Measurements from ENCODE around the gene GPC5.
"Not testable (repeated sequence)": the region's sequence is repeated elsewhere in the genome, so short reads cannot be mapped to it uniquely, and the experiment has no call there.

Gene GPC5

GRCh38 chr13:92429231-92429630, 1030.8 kb downstream of the GPC5 start:
- Mint-ChIP-seq H3K36me3 (no peaks in the 10 kb centered on the region), H3K9me3 (peaks cover 9% of the 10 kb centered on the region), H3K27me3 (no peaks in the 10 kb centered on the region), H3K4me1 (no peaks in the 10 kb centered on the region), H3K27ac (no peak overlapping the region), H3K4me3 (no peak overlapping the region)
- ATAC-seq: no peak

- Mint-ChIP-seq H3K9me3 (peaks cover 11% of the 10 kb centered on the region), H3K36me3 (no peaks in the 10 kb centered on the region), H3K27ac (no peak overlapping the region), H3K4me3 (no peak overlapping the region), H3K27me3 (no peaks in the 10 kb centered on the region), H3K4me1 (no peaks in the 10 kb centered on the region)
- ATAC-seq: no peak
Measured at GRCh38 chr13:92433386-92433785, 1035.0 kb downstream of the GPC5 start.

GRCh38 chr13:92433963-92434362, 1035.5 kb downstream of the GPC5 start:
- peaks cover 13% of the 10 kb centered on the region for H3K9me3 Mint-ChIP-seq
- no peaks in the 10 kb centered on the region for H3K27me3 Mint-ChIP-seq
- no peak overlapping the region for H3K27ac Mint-ChIP-seq
- no peak for ATAC-seq
- no peaks in the 10 kb centered on the region for H3K36me3 Mint-ChIP-seq
- H3K4me1 Mint-ChIP-seq: no peaks in the 10 kb centered on the region
- H3K4me3 Mint-ChIP-seq: no peak overlapping the region

GRCh38 chr13:92436924-92437323, 1038.5 kb downstream of the GPC5 start:
- peaks cover 10% of the 10 kb centered on the region for H3K9me3 Mint-ChIP-seq
- H3K36me3 Mint-ChIP-seq: no peaks in the 10 kb centered on the region
- H3K4me1 Mint-ChIP-seq: no peaks in the 10 kb centered on the region
- H3K27me3 Mint-ChIP-seq: no peaks in the 10 kb centered on the region
- no peak overlapping the region for H3K27ac Mint-ChIP-seq
- no peak overlapping the region for H3K4me3 Mint-ChIP-seq
- no peak for ATAC-seq

- no peak for ATAC-seq
- H3K4me3 Mint-ChIP-seq: no peak overlapping the region
- H3K36me3 Mint-ChIP-seq: no peaks in the 10 kb centered on the region
- H3K27ac Mint-ChIP-seq: no peak overlapping the region
- H3K9me3 Mint-ChIP-seq: peaks cover 10% of the 10 kb centered on the region
- H3K27me3 Mint-ChIP-seq: no peaks in the 10 kb centered on the region
- no peaks in the 10 kb centered on the region for H3K4me1 Mint-ChIP-seq
Measured at GRCh38 chr13:92444244-92444643, 1045.8 kb downstream of the GPC5 start.

- H3K4me1 Mint-ChIP-seq: no peaks in the 10 kb centered on the region
- no peaks in the 10 kb centered on the region for H3K27me3 Mint-ChIP-seq
- peaks cover 5% of the 10 kb centered on the region for H3K9me3 Mint-ChIP-seq
- no peaks in the 10 kb centered on the region for H3K36me3 Mint-ChIP-seq
- H3K27ac Mint-ChIP-seq: no peak overlapping the region
- ATAC-seq: no peak
- no peak overlapping the region for H3K4me3 Mint-ChIP-seq
Measured at GRCh38 chr13:92451060-92451459, 1052.6 kb downstream of the GPC5 start.

GRCh38 chr13:92452840-92453239, 1054.4 kb downstream of the GPC5 start:
- ATAC-seq: no peak
- H3K27me3 Mint-ChIP-seq: no peaks in the 10 kb centered on the region
- H3K27ac Mint-ChIP-seq: no peak overlapping the region
- H3K4me3 Mint-ChIP-seq: no peak overlapping the region
- H3K9me3 Mint-ChIP-seq: peaks cover 5% of the 10 kb centered on the region
- no peaks in the 10 kb centered on the region for H3K36me3 Mint-ChIP-seq
- no peaks in the 10 kb centered on the region for H3K4me1 Mint-ChIP-seq

- Mint-ChIP-seq H3K4me3 (no peak overlapping the region), H3K36me3 (no peaks in the 10 kb centered on the region), H3K4me1 (no peaks in the 10 kb centered on the region)
Measured at GRCh38 chr13:92459306-92459705, 1060.9 kb downstream of the GPC5 start.

GRCh38 chr13:92460479-92460878, 1062.1 kb downstream of the GPC5 start:
- no peak overlapping the region for H3K4me3 Mint-ChIP-seq
- ATAC-seq: no peak
- peaks cover 9% of the 10 kb centered on the region for H3K9me3 Mint-ChIP-seq
- no peaks in the 10 kb centered on the region for H3K36me3 Mint-ChIP-seq
- no peaks in the 10 kb centered on the region for H3K27me3 Mint-ChIP-seq
- H3K27ac Mint-ChIP-seq: no peak overlapping the region
- no peaks in the 10 kb centered on the region for H3K4me1 Mint-ChIP-seq

More at GRCh38 chr13:92459306-92459705, 1060.9 kb downstream of the GPC5 start:
- Mint-ChIP-seq H3K27me3 (no peaks in the 10 kb centered on the region), H3K27ac (no peak overlapping the region), H3K9me3 (peaks cover 9% of the 10 kb centered on the region)
- no peak for ATAC-seq

GRCh38 chr13:92461402-92461801, 1063.0 kb downstream of the GPC5 start:
- H3K27me3 Mint-ChIP-seq: no peaks in the 10 kb centered on the region
- peaks cover 9% of the 10 kb centered on the region for H3K9me3 Mint-ChIP-seq
- no peak overlapping the region for H3K27ac Mint-ChIP-seq
- H3K36me3 Mint-ChIP-seq: no peaks in the 10 kb centered on the region
- ATAC-seq: no peak
- H3K4me3 Mint-ChIP-seq: no peak overlapping the region
- H3K4me1 Mint-ChIP-seq: no peaks in the 10 kb centered on the region

- no peak for ATAC-seq
- no peak overlapping the region for H3K4me3 Mint-ChIP-seq
Measured at GRCh38 chr13:92461831-92462230, 1063.4 kb downstream of the GPC5 start.

GRCh38 chr13:92463134-92463533, 1064.7 kb downstream of the GPC5 start:
- Mint-ChIP-seq H3K36me3 (no peaks in the 10 kb centered on the region), H3K4me3 (no peak overlapping the region), H3K4me1 (no peaks in the 10 kb centered on the region), H3K27ac (no peak overlapping the region), H3K9me3 (peaks cover 6% of the 10 kb centered on the region), H3K27me3 (no peaks in the 10 kb centered on the region)
- ATAC-seq: no peak

More at GRCh38 chr13:92461831-92462230, 1063.4 kb downstream of the GPC5 start:
- H3K27ac Mint-ChIP-seq: no peak overlapping the region
- H3K36me3 Mint-ChIP-seq: no peaks in the 10 kb centered on the region
- H3K9me3 Mint-ChIP-seq: peaks cover 9% of the 10 kb centered on the region
- no peaks in the 10 kb centered on the region for H3K27me3 Mint-ChIP-seq
- no peaks in the 10 kb centered on the region for H3K4me1 Mint-ChIP-seq

GRCh38 chr13:92473765-92474475, 1075.5 kb downstream of the GPC5 start:
- no peaks in the 10 kb centered on the region for H3K27me3 Mint-ChIP-seq

GRCh38 chr13:92480387-92480786, 1082.0 kb downstream of the GPC5 start:
- no peaks in the 10 kb centered on the region for H3K27me3 Mint-ChIP-seq
- H3K4me1 Mint-ChIP-seq: no peaks in the 10 kb centered on the region
- H3K27ac Mint-ChIP-seq: no peak overlapping the region
- H3K4me3 Mint-ChIP-seq: no peak overlapping the region
- no peaks in the 10 kb centered on the region for H3K36me3 Mint-ChIP-seq
- H3K9me3 Mint-ChIP-seq: peaks cover 10% of the 10 kb centered on the region
- no peak for ATAC-seq

More at GRCh38 chr13:92473765-92474475, 1075.5 kb downstream of the GPC5 start:
- no peak for ATAC-seq
- H3K27ac Mint-ChIP-seq: no peak overlapping the region
- no peaks in the 10 kb centered on the region for H3K36me3 Mint-ChIP-seq
- H3K4me3 Mint-ChIP-seq: no peak overlapping the region
- H3K4me1 Mint-ChIP-seq: no peaks in the 10 kb centered on the region
- H3K9me3 Mint-ChIP-seq: no peaks in the 10 kb centered on the region

GRCh38 chr13:92482790-92483189, 1084.4 kb downstream of the GPC5 start:
- not testable (repeated sequence) for H3K4me1 Mint-ChIP-seq, ATAC-seq, H3K27me3 Mint-ChIP-seq, H3K36me3 Mint-ChIP-seq, H3K4me3 Mint-ChIP-seq, H3K27ac Mint-ChIP-seq
- peaks cover 10% of the 10 kb centered on the region for H3K9me3 Mint-ChIP-seq

- Mint-ChIP-seq H3K9me3 (peaks cover 13% of the 10 kb centered on the region), H3K27ac (no peak overlapping the region), H3K27me3 (no peaks in the 10 kb centered on the region), H3K4me3 (no peak overlapping the region), H3K36me3 (no peaks in the 10 kb centered on the region), H3K4me1 (no peaks in the 10 kb centered on the region)
- no peak for ATAC-seq
Measured at GRCh38 chr13:92483894-92484293, 1085.5 kb downstream of the GPC5 start.
